Astrocyte (in vitro differentiated cells and primary cell): Measurements from ENCODE around the gene KRTAP10-6. TPM values are rescaled to one million over a fixed set of nuclear protein-coding genes. Genes with fewer than 3 reads are reported as not detected.

Source experiments
- DNase-seq: peaks from one replicate; pipeline ENCODE4 v3.0.0-alpha.2; 2010; ENCODE audit warnings: low read depth
- FAIRE-seq: peaks from 2 replicates; lab custom pipeline; 2011; peaks lifted over from hg19 to GRCh38; lab: Jason Lieb, UNC
- H2AFZ ChIP-seq: 2 replicates; pipeline ENCODE4 v1.6.0; 2012; ENCODE audit warnings: low read depth, low read length, inconsistent platforms
- H3K27ac ChIP-seq: 2 replicates; pipeline ENCODE4 v1.5.1; 2011; ENCODE audit warnings: low read depth, low read length, inconsistent platforms
- H3K27me3 ChIP-seq: 2 replicates; pipeline ENCODE4 v1.6.0; 2011; ENCODE audit warnings: low read length, inconsistent platforms; ENCODE audit not compliant: insufficient read depth
- H3K36me3 ChIP-seq: 2 replicates; pipeline ENCODE4 v1.5.1; 2011; ENCODE audit warnings: low read length, inconsistent platforms; ENCODE audit not compliant: insufficient read depth
- H3K4me1 ChIP-seq: 2 replicates; pipeline ENCODE4 v1.5.1; 2011; ENCODE audit warnings: low read length, inconsistent platforms; ENCODE audit not compliant: insufficient read depth
- H3K4me2 ChIP-seq: 2 replicates; pipeline ENCODE4 v1.6.0; 2012; ENCODE audit warnings: low read length, inconsistent platforms
- H3K4me3 ChIP-seq: 2 replicates; pipeline ENCODE4 v1.5.1; 2011; ENCODE audit warnings: low read depth, mild to moderate bottlenecking, low read length, inconsistent platforms; ENCODE audit not compliant: insufficient read depth
- H3K79me2 ChIP-seq: 2 replicates; pipeline ENCODE4 v1.6.0; 2012; ENCODE audit warnings: mild to moderate bottlenecking, low read length, inconsistent platforms; ENCODE audit not compliant: insufficient read depth
- H3K9ac ChIP-seq: 2 replicates; pipeline ENCODE4 v1.6.0; 2012; ENCODE audit warnings: mild to moderate bottlenecking, low read length, inconsistent platforms
- H3K9me3 ChIP-seq: 2 replicates; pipeline ENCODE4 v1.5.1; 2012; ENCODE audit warnings: low read depth, mild to moderate bottlenecking, low read length, inconsistent platforms; ENCODE audit not compliant: insufficient read depth
- H4K20me1 ChIP-seq: 2 replicates; pipeline ENCODE4 v1.6.0; 2012; ENCODE audit warnings: low read length, inconsistent platforms; ENCODE audit not compliant: insufficient read depth
- H3K27ac Mint-ChIP-seq: one replicate; pipeline ENCODE4 v1.8.0; 2021; ENCODE audit warnings: mild to moderate bottlenecking, mixed read lengths; ENCODE audit not compliant: unreplicated experiment
- H3K27me3 Mint-ChIP-seq: one replicate; pipeline ENCODE4 v1.8.0; 2021; ENCODE audit warnings: low read depth, mixed read lengths; ENCODE audit not compliant: unreplicated experiment
- H3K36me3 Mint-ChIP-seq: one replicate; pipeline ENCODE4 v1.8.0; 2021; ENCODE audit warnings: low read depth, mixed read lengths; ENCODE audit not compliant: unreplicated experiment
- H3K4me1 Mint-ChIP-seq: one replicate; pipeline ENCODE4 v1.8.0; 2021; ENCODE audit warnings: low read depth, mixed read lengths; ENCODE audit not compliant: unreplicated experiment
- H3K4me3 Mint-ChIP-seq: one replicate; pipeline ENCODE4 v1.8.0; 2021; ENCODE audit warnings: mild to moderate bottlenecking, moderate library complexity, mixed read lengths; ENCODE audit not compliant: unreplicated experiment
- H3K9me3 Mint-ChIP-seq: one replicate; pipeline ENCODE4 v1.8.0; 2021; ENCODE audit warnings: mild to moderate bottlenecking, mixed read lengths; ENCODE audit not compliant: unreplicated experiment
- EZH2 ChIP-seq: IDR thresholded peaks from 2 replicates; pipeline ENCODE4 v1.6.1; 2012; ENCODE audit warnings: mild to moderate bottlenecking, low read length, inconsistent platforms; ENCODE audit not compliant: insufficient read depth
- total RNA-seq: library from RNA; stranded (reverse); gene quantifications from 2 replicates; pipeline ENCODE4 v1.2.1, GENCODE V29; 2021
- TF ChIP-seq, protein P1 (sequence below): IDR thresholded peaks from 2 replicates; pipeline ENCODE4 v1.5.1; 2011; ENCODE audit warnings: low read depth, mild to moderate bottlenecking, inconsistent platforms, low read length, moderate library complexity; ENCODE audit not compliant: insufficient read depth

The KRTAP10-6 gene
- total RNA-seq, 1 donor from 2014 or later, result not detected

DNA sequence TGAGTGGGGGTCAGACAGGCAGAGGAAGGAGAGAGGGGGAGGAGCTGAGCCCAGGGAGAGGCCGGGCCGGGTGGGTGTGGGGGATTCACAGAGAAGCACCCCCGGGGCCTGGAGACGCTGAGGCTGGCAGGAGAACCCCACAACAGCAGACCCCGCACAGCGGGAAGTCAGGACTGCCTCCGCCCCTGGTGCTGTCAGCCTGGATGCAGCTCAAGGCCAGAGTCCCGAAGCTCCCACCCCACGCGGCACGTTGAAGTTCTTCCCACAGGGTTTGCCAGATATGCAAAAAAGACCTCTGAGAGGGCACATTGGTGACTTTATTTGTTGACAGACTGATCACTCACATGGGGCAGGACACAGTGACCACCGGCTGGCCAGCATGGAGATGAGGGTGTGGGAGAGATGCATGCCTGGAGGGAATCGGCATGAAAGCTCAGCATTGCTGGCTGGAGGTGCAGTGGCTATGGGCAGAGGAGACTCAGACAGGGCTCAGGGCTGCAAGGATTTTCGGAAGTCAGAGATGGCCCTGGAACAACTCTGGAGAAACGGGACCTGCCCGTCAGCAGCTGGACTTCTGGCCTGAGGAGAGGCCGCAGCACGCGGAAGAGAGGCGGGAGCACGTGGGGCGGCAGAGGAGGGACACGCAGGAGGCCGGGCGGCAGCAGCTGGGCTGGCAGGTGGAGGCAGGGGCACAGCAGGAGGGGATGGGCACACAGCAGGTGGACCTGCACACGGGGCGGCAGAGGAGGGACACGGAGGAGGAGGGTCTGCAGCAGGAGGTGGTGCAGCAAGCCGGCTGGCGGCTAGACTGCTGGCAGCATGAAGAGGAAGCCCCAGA is 34.6 kb downstream of the KRTAP10-6 start:
- H3K36me3 ChIP-seq, result no peaks in the 10 kb centered on the region
- H3K4me1 Mint-ChIP-seq, result no peaks in the 10 kb centered on the region
- TF ChIP-seq, protein P1, sequence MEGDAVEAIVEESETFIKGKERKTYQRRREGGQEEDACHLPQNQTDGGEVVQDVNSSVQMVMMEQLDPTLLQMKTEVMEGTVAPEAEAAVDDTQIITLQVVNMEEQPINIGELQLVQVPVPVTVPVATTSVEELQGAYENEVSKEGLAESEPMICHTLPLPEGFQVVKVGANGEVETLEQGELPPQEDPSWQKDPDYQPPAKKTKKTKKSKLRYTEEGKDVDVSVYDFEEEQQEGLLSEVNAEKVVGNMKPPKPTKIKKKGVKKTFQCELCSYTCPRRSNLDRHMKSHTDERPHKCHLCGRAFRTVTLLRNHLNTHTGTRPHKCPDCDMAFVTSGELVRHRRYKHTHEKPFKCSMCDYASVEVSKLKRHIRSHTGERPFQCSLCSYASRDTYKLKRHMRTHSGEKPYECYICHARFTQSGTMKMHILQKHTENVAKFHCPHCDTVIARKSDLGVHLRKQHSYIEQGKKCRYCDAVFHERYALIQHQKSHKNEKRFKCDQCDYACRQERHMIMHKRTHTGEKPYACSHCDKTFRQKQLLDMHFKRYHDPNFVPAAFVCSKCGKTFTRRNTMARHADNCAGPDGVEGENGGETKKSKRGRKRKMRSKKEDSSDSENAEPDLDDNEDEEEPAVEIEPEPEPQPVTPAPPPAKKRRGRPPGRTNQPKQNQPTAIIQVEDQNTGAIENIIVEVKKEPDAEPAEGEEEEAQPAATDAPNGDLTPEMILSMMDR, result no peak
- no peak for TF ChIP-seq EZH2
- H3K4me1 ChIP-seq, result no peaks in the 10 kb centered on the region
- H3K27ac Mint-ChIP-seq, result no peak overlapping the region
- peaks cover 25% of the 10 kb centered on the region for H3K27me3 Mint-ChIP-seq
- H3K4me2 ChIP-seq, result no peak overlapping the region
- H3K9ac ChIP-seq, result no peak overlapping the region
- H3K79me2 ChIP-seq, result no peaks in the 10 kb centered on the region
- H4K20me1 ChIP-seq, result no peaks in the 10 kb centered on the region
- H3K9me3 Mint-ChIP-seq, result peaks cover 8% of the 10 kb centered on the region
- DNase-seq (no peak), FAIRE-seq (no peak)
- H3K36me3 Mint-ChIP-seq, result no peaks in the 10 kb centered on the region
- H3K9me3 ChIP-seq, result no peaks in the 10 kb centered on the region
- peaks cover 5% of the 10 kb centered on the region for H3K27me3 ChIP-seq
- no peak overlapping the region for H2AFZ ChIP-seq
- no peak overlapping the region for H3K4me3 Mint-ChIP-seq
- H3K4me3 ChIP-seq, result no peak overlapping the region
- no peak overlapping the region for H3K27ac ChIP-seq

DNA sequence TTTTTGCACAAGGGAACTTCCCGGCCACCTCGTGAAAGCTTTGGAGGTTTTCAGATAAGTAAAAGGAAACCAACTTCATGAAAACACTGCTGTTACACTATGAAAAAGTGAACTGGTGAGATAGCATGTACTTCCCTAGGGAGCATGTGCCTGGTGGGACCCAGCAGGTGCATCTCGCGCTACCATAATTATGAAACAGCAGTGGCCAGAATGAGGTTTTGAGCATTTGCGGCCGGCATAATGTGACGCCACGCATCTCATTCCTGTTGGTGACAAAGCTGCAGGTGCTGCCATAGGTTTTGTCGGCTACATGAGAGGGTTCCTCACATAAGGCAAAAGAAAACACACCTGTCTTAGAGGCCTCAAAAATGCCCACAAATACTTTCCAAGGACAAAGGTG is 35.4 kb downstream of the KRTAP10-6 start:
- H3K4me3 Mint-ChIP-seq, result no peak overlapping the region
- no peaks in the 10 kb centered on the region for H3K4me1 Mint-ChIP-seq
- H3K9me3 Mint-ChIP-seq, result peaks cover 6% of the 10 kb centered on the region
- Histone ChIP-seq H3K79me2 (no peaks in the 10 kb centered on the region), H3K4me3 (no peak overlapping the region), H4K20me1 (no peaks in the 10 kb centered on the region), H3K36me3 (no peaks in the 10 kb centered on the region), H3K9me3 (no peaks in the 10 kb centered on the region), H3K4me1 (no peaks in the 10 kb centered on the region), H3K9ac (no peak overlapping the region), H3K27me3 (peaks cover 5% of the 10 kb centered on the region), H3K4me2 (no peak overlapping the region), H3K27ac (no peak overlapping the region), H2AFZ (no peak overlapping the region)
- no peaks in the 10 kb centered on the region for H3K36me3 Mint-ChIP-seq
- DNase-seq (no peak), FAIRE-seq (no peak)
- peaks cover 25% of the 10 kb centered on the region for H3K27me3 Mint-ChIP-seq
- TF ChIP-seq, protein P1, result no peak
- no peak for TF ChIP-seq EZH2
- H3K27ac Mint-ChIP-seq, result no peak overlapping the region

DNA sequence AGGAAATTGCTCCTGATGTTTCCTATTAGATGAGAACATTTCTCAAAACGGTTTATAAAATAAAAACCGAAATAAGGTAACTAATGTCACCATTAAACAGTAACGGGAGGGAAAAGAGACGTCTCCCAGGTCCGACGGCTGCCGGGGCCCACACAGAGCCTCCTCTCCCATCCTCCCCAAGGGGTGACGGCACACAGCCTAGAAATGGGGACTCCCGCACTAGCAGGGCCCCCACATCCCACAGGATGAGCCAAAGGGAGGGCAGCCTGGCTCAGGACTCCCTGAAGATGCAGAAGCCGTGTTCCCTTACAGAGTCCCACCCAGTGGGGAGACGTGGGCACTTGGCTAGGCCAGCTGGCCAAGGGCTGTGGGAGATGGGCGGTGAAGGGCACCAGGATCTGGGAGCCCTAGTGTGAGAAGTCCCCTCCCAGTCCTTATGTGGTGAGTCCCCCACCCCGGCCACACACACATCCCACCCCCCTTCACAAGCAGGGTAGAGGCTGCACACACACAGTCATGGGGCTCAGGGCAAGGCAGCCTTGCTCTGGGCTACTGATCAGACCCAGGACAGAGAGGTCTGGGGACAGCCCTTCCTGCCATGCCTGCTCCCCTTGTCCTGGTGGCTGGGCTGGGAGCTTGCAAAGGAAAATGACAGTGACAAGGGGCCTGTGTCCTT is 37.0 kb downstream of the KRTAP10-6 start:
- Histone ChIP-seq H3K4me1 (no peaks in the 10 kb centered on the region), H3K27me3 (peaks cover 5% of the 10 kb centered on the region), H3K9ac (no peak overlapping the region), H3K4me2 (no peak overlapping the region), H3K4me3 (no peak overlapping the region), H4K20me1 (no peaks in the 10 kb centered on the region), H3K27ac (no peak overlapping the region), H3K36me3 (no peaks in the 10 kb centered on the region), H2AFZ (no peak overlapping the region), H3K79me2 (no peaks in the 10 kb centered on the region), H3K9me3 (no peaks in the 10 kb centered on the region)
- no peak for DNase-seq
- Mint-ChIP-seq H3K9me3 (peaks cover under 1% of the 10 kb centered on the region), H3K27ac (no peak overlapping the region), H3K27me3 (peaks cover 25% of the 10 kb centered on the region), H3K4me3 (no peak overlapping the region), H3K4me1 (no peaks in the 10 kb centered on the region), H3K36me3 (no peaks in the 10 kb centered on the region)
- TF ChIP-seq EZH2, result no peak
- TF ChIP-seq, protein P1, result no peak
- FAIRE-seq, result no peak
